Natural killer cell (primary cell): ENCODE results near the gene ARMH4. TPM values are rescaled to one million over a fixed set of nuclear protein-coding genes. Genes with fewer than 3 reads are reported as not detected.
"Not testable (repeated sequence)": the region's sequence is repeated elsewhere in the genome, so short reads cannot be mapped to it uniquely, and the experiment has no call there.

Source experiments
- ATAC-seq, 3 donors: fragments of 150-1000 bp in 2 of 3; fragments of 200-7000 bp in 1 of 3; cut with Tn5 transposase; 1 replicate in 1 of 3; 2 replicates in 2 of 3; pipeline ENCODE4 v1.10.0; 2021; ENCODE audit warnings: mild to moderate bottlenecking in 2 of 3, moderate library complexity in 2 of 3
- DNase-seq, 2 donors: peaks; one replicate each; pipeline versions ENCODE4 v3.0.0 to v3.0.0-alpha.2; 2013 to 2021; ENCODE audit warnings: mixed read lengths in 1 of 2
- H3K27ac ChIP-seq: one replicate; pipeline ENCODE4 v1.5.1; 2013; ENCODE audit warnings: mild to moderate bottlenecking, low read length
- H3K27me3 ChIP-seq: one replicate; pipeline ENCODE4 v1.6.1; 2013; ENCODE audit warnings: low read length; ENCODE audit not compliant: control insufficient read depth, insufficient read depth
- H3K36me3 ChIP-seq: one replicate; pipeline ENCODE4 v1.6.1; 2013; ENCODE audit warnings: low read length; ENCODE audit not compliant: control insufficient read depth, insufficient read depth
- H3K4me1 ChIP-seq: one replicate; pipeline ENCODE4 v1.6.1; 2013; ENCODE audit warnings: low read length; ENCODE audit not compliant: control insufficient read depth, insufficient read depth
- H3K4me3 ChIP-seq: one replicate; pipeline ENCODE4 v1.5.1; 2013; ENCODE audit warnings: low read length
- H3K9me3 ChIP-seq: one replicate; pipeline ENCODE4 v1.6.1; 2013; ENCODE audit warnings: low read length; ENCODE audit not compliant: control insufficient read depth, insufficient read depth
- H3K27ac Mint-ChIP-seq, 2 donors: one replicate each; pipeline ENCODE4 v1.8.0; 2022; ENCODE audit warnings: mild to moderate bottlenecking in 2 of 2, mixed read lengths in 2 of 2, moderate library complexity in 1 of 2
- H3K27me3 Mint-ChIP-seq, 2 donors: one replicate each; pipeline ENCODE4 v1.8.0; 2022; ENCODE audit warnings: low read depth in 2 of 2, mixed read lengths in 2 of 2
- H3K36me3 Mint-ChIP-seq: one replicate; pipeline ENCODE4 v1.8.0; 2022; ENCODE audit warnings: mixed read lengths
- H3K4me1 Mint-ChIP-seq, 2 donors: one replicate each; pipeline ENCODE4 v1.8.0; 2022; ENCODE audit warnings: mixed read lengths in 2 of 2
- H3K4me3 Mint-ChIP-seq: one replicate; pipeline ENCODE4 v1.8.0; 2022; ENCODE audit warnings: mild to moderate bottlenecking, moderate library complexity, mixed read lengths
- H3K9me3 Mint-ChIP-seq, 2 donors: one replicate each; pipeline ENCODE4 v1.8.0; 2022; ENCODE audit warnings: mixed read lengths in 2 of 2
- CTCF ChIP-seq: fragments of 200-600 bp; IDR thresholded peaks from one replicate; pipeline ENCODE4 v1.8.0; 2022; ENCODE audit warnings: antibody characterized with exemption
- WGBS: methylation state at CpG from one replicate; pipeline ENCODE4 v1.1.7; 2013; ENCODE audit warnings: missing lambda C conversion rate; ENCODE audit not compliant: insufficient coverage; 5-methylcytosine and 5-hydroxymethylcytosine counted together
- intact Hi-C: fragments of 100-400 bp; cut with micrococcal nuclease; formaldehyde crosslinking; loops from one replicate; pipeline ENCODE4 v1.14.2; 2022
- total RNA-seq, 4 donors: library from RNA; stranded (reverse); fragments of 120-200 nt in 1 of 4; gene quantifications; one replicate each; pipeline versions ENCODE4 v1.2.3 to v1.2.4, GENCODE V29; 2013 to 2022

Gene ARMH4
- total RNA-seq, 3 donors from 2014 or later (not counting 1 experiment from before 2014, with no cell fraction given), result 0.32 TPM; not detected in 2

DNA sequence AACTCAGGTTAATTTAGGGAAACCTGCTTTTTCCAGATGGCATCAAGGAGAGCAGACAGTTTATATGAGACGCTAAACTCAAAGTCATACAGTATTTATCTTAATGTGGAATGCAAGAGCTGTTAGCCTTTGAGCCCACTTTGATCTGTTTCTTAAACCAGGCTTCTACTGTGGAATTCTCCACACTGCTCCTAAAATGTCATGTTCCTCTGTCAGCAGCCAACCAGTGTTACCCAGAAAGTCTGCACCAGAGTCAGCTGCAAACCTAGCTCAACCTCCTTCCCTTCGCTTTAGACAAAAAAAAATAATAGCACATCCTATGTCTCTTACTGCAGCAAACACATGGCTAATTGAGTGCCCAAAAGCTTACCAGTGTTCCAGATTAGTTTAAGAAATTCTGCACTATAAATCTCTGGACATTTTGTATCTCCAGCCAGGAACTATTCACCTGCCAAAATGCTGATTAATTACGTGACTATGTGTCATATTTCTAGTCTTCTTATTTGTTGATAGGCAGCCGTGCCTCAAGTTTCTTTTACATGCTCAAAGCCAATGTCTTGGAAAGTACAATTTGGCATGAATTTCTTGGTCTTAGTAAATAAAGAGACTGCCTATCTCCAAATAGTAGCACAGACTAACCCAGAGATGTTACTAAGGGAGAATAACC lies 21.8 kb downstream of the ARMH4 start:
- Histone ChIP-seq H3K27ac (no peak overlapping the region), H3K36me3 (no peaks in the 10 kb centered on the region), H3K27me3 (no peaks in the 10 kb centered on the region), H3K4me1 (no peaks in the 10 kb centered on the region), H3K4me3 (no peak overlapping the region), H3K9me3 (peaks cover 6% of the 10 kb centered on the region)
- Mint-ChIP-seq H3K4me3 (no peak overlapping the region), H3K27me3 (peaks cover 8 to 20% of the 10 kb centered on the region in 2 donors), H3K36me3 (peaks cover 8% of the 10 kb centered on the region), H3K9me3 (peaks cover 0 to 10% of the 10 kb centered on the region in 2 donors), H3K27ac (no peak overlapping the region), H3K4me1 (no peaks in the 10 kb centered on the region)
- intact Hi-C loops, result no loop called here
- DNase-seq (no peak), ATAC-seq (no peak)
- TF ChIP-seq CTCF, result no peak
- 98% methylated on average over 3 of the region's 4 CpGs for WGBS

- DNase-seq, result no peak
- Mint-ChIP-seq H3K27me3 (peaks cover 8 to 20% of the 10 kb centered on the region in 2 donors), H3K9me3 (peaks cover 0 to 10% of the 10 kb centered on the region in 2 donors), H3K36me3 (peaks cover 8% of the 10 kb centered on the region), H3K27ac (no peak overlapping the region), H3K4me1 (no peaks in the 10 kb centered on the region), H3K4me3 (no peak overlapping the region)
- no peak for ATAC-seq
- Histone ChIP-seq H3K36me3 (no peaks in the 10 kb centered on the region), H3K4me1 (no peaks in the 10 kb centered on the region), H3K27me3 (no peaks in the 10 kb centered on the region), H3K9me3 (peaks cover 6% of the 10 kb centered on the region), H3K4me3 (no peak overlapping the region), H3K27ac (no peak overlapping the region)
- intact Hi-C loops, result no loop called here
- WGBS, result 94% methylated on average over 4 of the region's 4 CpGs
- TF ChIP-seq CTCF, result no peak
Observed at GRCh38 chr14:58129208-58129607, 22.8 kb downstream of the ARMH4 start.

GRCh38 chr14:58128416-58128815 lies 23.6 kb downstream of the ARMH4 start:
- Mint-ChIP-seq H3K27ac (no peak overlapping the region), H3K4me3 (no peak overlapping the region), H3K27me3 (peaks cover 8 to 20% of the 10 kb centered on the region in 2 donors), H3K9me3 (peaks cover 0 to 10% of the 10 kb centered on the region in 2 donors), H3K36me3 (peaks cover 8% of the 10 kb centered on the region), H3K4me1 (no peaks in the 10 kb centered on the region)
- Histone ChIP-seq H3K27ac (no peak overlapping the region), H3K4me3 (no peak overlapping the region), H3K36me3 (no peaks in the 10 kb centered on the region), H3K27me3 (no peaks in the 10 kb centered on the region), H3K9me3 (peaks cover 6% of the 10 kb centered on the region), H3K4me1 (no peaks in the 10 kb centered on the region)
- DNase-seq (no peak), ATAC-seq (no peak)
- intact Hi-C loops, result no loop called here
- 88% methylated on average over 1 of the region's 2 CpGs for WGBS
- TF ChIP-seq CTCF, result no peak

DNA sequence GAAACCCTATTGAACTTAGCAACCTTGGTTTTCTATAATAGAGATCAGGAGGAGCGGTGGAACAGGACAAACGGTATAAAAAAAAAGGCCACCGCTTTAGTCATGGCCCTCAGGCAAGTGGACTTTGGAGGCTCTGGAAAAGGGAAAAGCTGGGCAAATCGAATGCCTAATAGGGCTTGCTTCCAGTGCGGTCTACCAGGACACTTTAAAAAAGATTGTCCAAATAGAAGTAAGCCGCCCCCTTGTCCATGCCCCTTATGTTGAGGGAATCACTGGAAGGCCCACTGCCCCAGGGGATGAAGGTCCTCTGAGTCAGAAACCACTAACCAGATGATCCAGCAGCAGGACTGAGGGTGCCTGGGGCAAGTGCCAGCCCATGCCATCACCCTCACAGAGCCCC lies 29.5 kb downstream of the ARMH4 start:
- H3K9me3 Mint-ChIP-seq, H3K27ac ChIP-seq, intact Hi-C loops, DNase-seq, H3K4me1 ChIP-seq, H3K36me3 ChIP-seq, H3K4me3 Mint-ChIP-seq, H3K4me1 Mint-ChIP-seq, ATAC-seq, H3K27ac Mint-ChIP-seq, H3K36me3 Mint-ChIP-seq, H3K27me3 ChIP-seq, H3K9me3 ChIP-seq, H3K4me3 ChIP-seq: not testable (repeated sequence)
- peaks cover 7 to 16% of the 10 kb centered on the region in 2 donors for H3K27me3 Mint-ChIP-seq
- 92% methylated on average over 6 of the region's 6 CpGs for WGBS
